Natural killer cell treated with Interleukin-12 subunit alpha and Interleukin-12 subunit beta and Interleukin-15 and Interleukin-18, amount 100 ng/mL, for 72 hours (primary cell): Measurements from ENCODE around the gene FKBP2. TPM values are rescaled to one million over a fixed set of nuclear protein-coding genes. Genes with fewer than 3 reads are reported as not detected.
A peak's percentile ranks its signal among the peaks of the same experiment; 100 is the strongest.

ENCODE experiments used
- ATAC-seq, 2 donors: fragments of 150-1000 bp; cut with Tn5 transposase in 1 of 2; sonication (Bioruptor Pico), chemical (Tn5 transposase) in 1 of 2; 2 replicates each; pipeline ENCODE4 v1.10.0; 2021
- DNase-seq: peaks from one replicate; pipeline ENCODE4 v3.0.0; 2022; ENCODE audit warnings: low spot score
- H3K27ac Mint-ChIP-seq, 2 donors: 1 replicate in 1 of 2; 2 replicates in 1 of 2; pipeline ENCODE4 v1.8.0; 2022; ENCODE audit warnings: mixed read lengths in 2 of 2, mild to moderate bottlenecking in 1 of 2, moderate library complexity in 1 of 2
- H3K27me3 Mint-ChIP-seq, 2 donors: 1 replicate in 1 of 2; 2 replicates in 1 of 2; pipeline ENCODE4 v1.8.0; 2022; ENCODE audit warnings: mixed read lengths in 2 of 2
- H3K36me3 Mint-ChIP-seq: one replicate; pipeline ENCODE4 v1.8.0; 2022; ENCODE audit warnings: mixed read lengths
- H3K4me1 Mint-ChIP-seq, 2 donors: 1 replicate in 1 of 2; 2 replicates in 1 of 2; pipeline ENCODE4 v1.8.0; 2022; ENCODE audit warnings: low read depth in 2 of 2, mixed read lengths in 2 of 2, mild to moderate bottlenecking in 1 of 2
- H3K4me3 Mint-ChIP-seq: one replicate; pipeline ENCODE4 v1.8.0; 2022; ENCODE audit warnings: mixed read lengths
- H3K9me3 Mint-ChIP-seq: 2 replicates; pipeline ENCODE4 v1.8.0; 2022; ENCODE audit warnings: mixed read lengths
- total RNA-seq, 2 donors: library from RNA; stranded (reverse); gene quantifications; one replicate each; pipeline ENCODE4 v1.2.3, GENCODE V29; 2022

Gene FKBP2
- total RNA-seq, 2 donors from 2014 or later, result 33.1 to 53.5 TPM

- ATAC-seq, result no peak
- no peak for DNase-seq
- Mint-ChIP-seq H3K4me3 (peak overlapping the region; percentile 89), H3K9me3 (no peaks in the 10 kb centered on the region), H3K36me3 (no peaks in the 10 kb centered on the region), H3K27me3 (no peaks in the 10 kb centered on the region), H3K27ac (peak overlapping the region in 1 of 2 donors; percentile 70), H3K4me1 (peaks cover 12 to 23% of the 10 kb centered on the region in 2 donors)
Observed at GRCh38 chr11:64252003-64252872, 11.3 kb downstream of the FKBP2 start.

DNA sequence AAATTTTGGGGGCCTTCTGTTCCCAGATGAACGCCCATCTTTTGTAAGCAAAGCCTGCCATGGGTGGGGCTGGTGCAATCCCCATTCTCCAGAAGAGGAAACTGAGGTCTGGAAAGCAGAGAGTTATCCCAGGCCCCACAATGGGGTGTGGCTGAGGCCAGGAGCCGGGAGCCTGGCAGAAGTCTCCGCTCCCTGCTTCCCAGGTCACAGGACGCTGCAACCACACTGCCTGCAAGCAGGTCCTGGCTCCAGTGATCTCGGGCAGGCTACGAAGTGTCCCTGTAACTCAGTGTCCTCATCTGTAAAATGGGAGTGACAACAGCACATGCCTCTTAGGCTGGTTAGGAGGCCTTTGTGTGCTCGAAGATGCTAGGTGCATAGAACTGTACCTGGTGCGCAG lies 12.1 kb downstream of the FKBP2 start:
- peak overlapping the region; percentile 89 for H3K4me3 Mint-ChIP-seq
- no peaks in the 10 kb centered on the region for H3K36me3 Mint-ChIP-seq
- ATAC-seq (no peak), DNase-seq (no peak)
- H3K27me3 Mint-ChIP-seq, result no peaks in the 10 kb centered on the region
- no peaks in the 10 kb centered on the region for H3K9me3 Mint-ChIP-seq
- H3K4me1 Mint-ChIP-seq, result peaks cover 8 to 18% of the 10 kb centered on the region in 2 donors
- no peak overlapping the region for H3K27ac Mint-ChIP-seq

- no peak for ATAC-seq
- H3K27ac Mint-ChIP-seq, result peak overlapping the region in 1 of 2 donors; percentile 76
Observed at GRCh38 chr11:64253481-64253880, 12.6 kb downstream of the FKBP2 start.

GRCh38 chr11:64254326-64254725 lies 13.4 kb downstream of the FKBP2 start:
- Mint-ChIP-seq H3K4me1 (peaks cover 8 to 17% of the 10 kb centered on the region in 2 donors), H3K36me3 (peaks cover 1% of the 10 kb centered on the region), H3K4me3 (no peak overlapping the region), H3K27me3 (no peaks in the 10 kb centered on the region), H3K9me3 (no peaks in the 10 kb centered on the region), H3K27ac (no peak overlapping the region)
- no peak for DNase-seq
- ATAC-seq, result no peak

More at GRCh38 chr11:64253481-64253880, 12.6 kb downstream of the FKBP2 start:
- no peaks in the 10 kb centered on the region for H3K27me3 Mint-ChIP-seq
- no peak for DNase-seq
- no peaks in the 10 kb centered on the region for H3K36me3 Mint-ChIP-seq
- H3K4me1 Mint-ChIP-seq, result peaks cover 6 to 16% of the 10 kb centered on the region in 2 donors
- H3K4me3 Mint-ChIP-seq, result peak overlapping the region; percentile 12
- H3K9me3 Mint-ChIP-seq, result no peaks in the 10 kb centered on the region

- DNase-seq (no peak), ATAC-seq (no peak)
- H3K27ac Mint-ChIP-seq, result no peak overlapping the region
- no peaks in the 10 kb centered on the region for H3K9me3 Mint-ChIP-seq
- H3K4me1 Mint-ChIP-seq, result peaks cover 16 to 26% of the 10 kb centered on the region in 2 donors
- H3K36me3 Mint-ChIP-seq, result peaks cover 8% of the 10 kb centered on the region
- H3K27me3 Mint-ChIP-seq, result no peaks in the 10 kb centered on the region
- no peak overlapping the region for H3K4me3 Mint-ChIP-seq
Observed at GRCh38 chr11:64255135-64256128, 14.5 kb downstream of the FKBP2 start.

DNA sequence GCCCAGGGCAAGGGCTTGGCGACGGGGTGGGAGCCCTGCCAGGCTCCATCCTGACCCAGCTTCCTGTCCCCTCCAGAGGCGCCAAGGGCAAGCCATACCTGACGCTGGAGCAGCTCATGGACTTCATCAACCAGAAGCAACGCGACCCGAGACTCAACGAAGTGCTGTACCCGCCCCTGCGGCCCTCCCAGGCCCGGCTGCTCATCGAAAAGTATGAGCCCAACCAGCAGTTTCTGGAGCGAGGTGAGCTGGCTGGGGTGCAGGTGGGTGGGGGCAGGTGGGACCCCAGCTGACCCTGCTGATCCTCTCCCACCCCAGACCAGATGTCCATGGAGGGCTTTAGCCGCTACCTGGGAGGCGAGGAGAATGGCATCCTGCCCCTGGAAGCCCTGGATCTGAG lies 15.4 kb downstream of the FKBP2 start:
- Mint-ChIP-seq H3K4me3 (no peak overlapping the region), H3K9me3 (no peaks in the 10 kb centered on the region), H3K27me3 (no peaks in the 10 kb centered on the region), H3K27ac (no peak overlapping the region), H3K36me3 (peaks cover 8% of the 10 kb centered on the region), H3K4me1 (peaks cover 16 to 26% of the 10 kb centered on the region in 2 donors)
- no peak for DNase-seq
- ATAC-seq, result no peak

DNA sequence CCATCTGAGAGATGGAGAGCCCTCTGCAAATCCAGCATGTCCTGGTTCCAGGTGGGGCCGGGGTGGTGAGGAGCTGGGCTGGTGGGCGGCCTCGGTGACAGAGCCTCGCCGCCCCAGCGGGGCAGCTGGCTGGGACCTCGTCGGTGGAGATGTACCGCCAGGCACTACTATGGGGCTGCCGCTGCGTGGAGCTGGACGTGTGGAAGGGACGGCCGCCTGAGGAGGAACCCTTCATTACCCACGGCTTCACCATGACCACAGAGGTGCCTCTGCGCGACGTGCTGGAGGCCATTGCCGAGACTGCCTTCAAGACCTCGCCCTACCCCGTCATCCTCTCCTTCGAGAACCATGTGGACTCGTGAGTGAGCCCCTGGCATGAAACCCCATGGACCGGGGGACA lies 17.5 kb downstream of the FKBP2 start:
- ATAC-seq (no peak), DNase-seq (no peak)
- H3K27ac Mint-ChIP-seq, result peak overlapping the region in 1 of 2 donors; percentile 53

DNA sequence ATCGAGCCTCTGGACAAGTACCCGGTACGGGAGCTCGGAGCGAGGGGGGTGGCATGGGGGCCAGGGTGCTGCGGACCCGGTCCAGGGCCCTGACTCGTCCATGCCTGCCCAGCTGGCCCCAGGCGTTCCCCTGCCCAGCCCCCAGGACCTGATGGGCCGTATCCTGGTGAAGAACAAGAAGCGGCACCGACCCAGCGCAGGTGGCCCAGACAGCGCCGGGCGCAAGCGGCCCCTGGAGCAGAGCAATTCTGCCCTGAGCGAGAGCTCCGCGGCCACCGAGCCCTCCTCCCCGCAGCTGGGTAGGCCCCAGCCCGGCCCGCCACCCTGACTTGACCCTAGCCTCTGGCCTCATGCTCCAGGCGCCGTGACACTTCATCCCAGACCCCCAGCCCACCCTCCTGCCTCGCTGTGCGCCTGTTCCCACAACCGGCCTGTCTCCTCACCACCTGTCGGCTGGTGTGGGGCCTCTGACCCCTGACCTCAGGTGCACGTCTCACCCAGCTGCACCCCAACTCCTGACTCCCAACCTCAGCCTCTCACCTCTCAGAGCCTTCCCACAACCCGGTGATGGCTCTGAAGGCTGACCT lies 18.1 kb downstream of the FKBP2 start:
- Mint-ChIP-seq H3K9me3 (no peaks in the 10 kb centered on the region), H3K27ac (peak overlapping the region; percentile 52 to 84), H3K27me3 (no peaks in the 10 kb centered on the region), H3K36me3 (peaks cover 8% of the 10 kb centered on the region), H3K4me1 (peaks cover 10 to 15% of the 10 kb centered on the region in 2 donors), H3K4me3 (peak overlapping the region; percentile 6)
- no peak for DNase-seq
- no peak for ATAC-seq

More for the DNA sequence above, 17.5 kb downstream of the FKBP2 start:
- Mint-ChIP-seq H3K4me1 (peaks cover 10 to 20% of the 10 kb centered on the region in 2 donors), H3K4me3 (no peak overlapping the region), H3K9me3 (no peaks in the 10 kb centered on the region), H3K36me3 (peaks cover 8% of the 10 kb centered on the region), H3K27me3 (no peaks in the 10 kb centered on the region)

DNA sequence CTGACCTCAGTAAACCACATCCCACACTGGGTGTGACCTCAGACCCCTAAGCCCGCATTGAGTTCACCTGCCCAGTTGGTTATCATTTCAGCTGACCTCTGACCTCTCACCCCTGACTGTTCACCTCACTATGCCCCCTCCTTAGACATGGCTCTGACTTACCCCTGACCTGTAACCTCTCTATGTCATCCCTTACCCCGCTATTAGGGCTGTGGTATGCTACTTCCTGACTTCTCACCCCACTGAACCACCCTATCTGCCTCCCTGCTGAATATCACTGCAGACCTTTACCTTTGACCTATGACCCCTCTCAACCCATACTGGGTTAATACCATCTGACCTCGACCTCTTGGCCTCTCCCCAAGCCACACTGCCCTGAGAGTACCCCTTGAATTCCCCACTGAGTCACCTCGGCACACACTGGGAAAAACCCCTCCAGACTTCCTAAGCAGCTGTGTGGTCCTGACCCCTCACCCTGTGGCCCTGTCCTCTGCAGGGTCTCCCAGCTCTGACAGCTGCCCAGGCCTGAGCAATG lies 18.7 kb downstream of the FKBP2 start:
- Mint-ChIP-seq H3K36me3 (peaks cover 8% of the 10 kb centered on the region), H3K9me3 (no peaks in the 10 kb centered on the region), H3K27ac (peak overlapping the region; percentile 52 to 84), H3K27me3 (no peaks in the 10 kb centered on the region), H3K4me3 (peak overlapping the region; percentile 6), H3K4me1 (peaks cover 10 to 15% of the 10 kb centered on the region in 2 donors)
- ATAC-seq (peak; percentile 39 to 77), DNase-seq (no peak)

DNA sequence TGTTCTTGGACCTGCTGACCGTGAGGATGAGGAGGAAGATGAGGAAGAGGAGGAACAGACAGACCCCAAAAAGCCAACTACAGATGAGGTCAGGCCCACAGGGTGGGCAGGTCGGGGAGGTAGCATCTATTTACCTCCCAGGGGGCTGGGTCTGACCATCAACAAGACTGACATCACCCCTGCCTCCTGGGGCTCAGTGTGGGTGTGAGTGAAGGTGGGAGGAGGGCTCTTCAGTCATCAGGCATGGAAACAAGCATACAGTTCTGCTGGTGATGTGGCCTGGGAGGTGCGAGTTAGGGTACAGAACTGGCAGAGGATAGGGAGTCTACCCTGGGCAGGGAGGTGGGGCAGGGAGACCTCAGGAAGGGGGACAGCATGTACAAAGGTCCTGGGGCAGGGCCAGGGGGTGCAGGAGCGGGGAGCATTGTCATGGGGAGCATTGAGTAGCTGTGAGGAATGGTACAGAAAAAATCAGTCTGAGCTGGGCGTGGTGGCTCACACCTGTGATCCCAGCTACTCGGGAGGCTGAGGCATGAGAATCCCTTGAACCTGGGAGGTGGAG lies 19.3 kb downstream of the FKBP2 start:
- DNase-seq, result no peak
- ATAC-seq, result peak in 1 of 2 donors; percentile 17
- Mint-ChIP-seq H3K27me3 (no peaks in the 10 kb centered on the region), H3K9me3 (no peaks in the 10 kb centered on the region), H3K36me3 (peaks cover 8% of the 10 kb centered on the region), H3K27ac (peak overlapping the region; percentile 52 to 84), H3K4me1 (peaks cover 10 to 15% of the 10 kb centered on the region in 2 donors), H3K4me3 (peak overlapping the region; percentile 6)

- DNase-seq (no peak), ATAC-seq (no peak)
- peaks cover 10 to 15% of the 10 kb centered on the region in 2 donors for H3K4me1 Mint-ChIP-seq
- H3K36me3 Mint-ChIP-seq, result peaks cover 8% of the 10 kb centered on the region
- no peak overlapping the region for H3K27ac Mint-ChIP-seq
- no peaks in the 10 kb centered on the region for H3K9me3 Mint-ChIP-seq
- H3K4me3 Mint-ChIP-seq, result no peak overlapping the region
- H3K27me3 Mint-ChIP-seq, result no peaks in the 10 kb centered on the region
Observed at GRCh38 chr11:64261556-64262080, 20.7 kb downstream of the FKBP2 start.

DNA sequence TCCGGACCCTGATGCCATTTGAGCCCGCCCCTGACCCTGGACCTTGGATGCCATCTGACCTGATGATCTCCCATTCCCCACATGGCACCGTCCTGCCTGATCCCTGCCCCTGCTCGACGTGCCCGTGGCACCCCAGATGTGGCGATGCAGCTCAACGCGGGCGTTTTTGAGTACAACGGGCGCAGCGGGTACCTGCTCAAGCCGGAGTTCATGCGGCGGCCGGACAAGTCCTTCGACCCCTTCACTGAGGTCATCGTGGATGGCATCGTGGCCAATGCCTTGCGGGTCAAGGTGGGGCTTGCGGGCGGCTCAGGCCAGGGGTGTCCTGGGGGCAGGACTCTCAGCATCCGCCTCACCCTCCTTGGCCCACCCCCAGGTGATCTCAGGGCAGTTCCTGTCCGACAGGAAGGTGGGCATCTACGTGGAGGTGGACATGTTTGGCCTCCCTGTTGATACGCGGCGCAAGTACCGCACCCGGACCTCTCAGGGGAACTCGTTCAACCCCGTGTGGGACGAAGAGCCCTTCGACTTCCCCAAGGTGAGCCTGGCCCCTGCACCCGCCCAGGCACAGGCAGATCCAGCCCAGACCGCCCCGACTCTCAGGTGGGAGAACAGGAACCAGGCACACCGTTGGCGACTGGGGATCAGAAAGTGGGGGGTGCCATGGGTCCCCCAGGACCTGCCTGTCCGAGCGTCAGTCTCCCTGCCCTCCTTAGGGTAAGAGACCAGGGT lies 21.5 kb downstream of the FKBP2 start:
- DNase-seq (no peak), ATAC-seq (no peak)
- peaks cover 11 to 15% of the 10 kb centered on the region in 2 donors for H3K4me1 Mint-ChIP-seq
- H3K27ac Mint-ChIP-seq, result no peak overlapping the region
- H3K27me3 Mint-ChIP-seq, result no peaks in the 10 kb centered on the region
- H3K36me3 Mint-ChIP-seq, result peaks cover 8% of the 10 kb centered on the region
- H3K9me3 Mint-ChIP-seq, result no peaks in the 10 kb centered on the region
- H3K4me3 Mint-ChIP-seq, result no peak overlapping the region
